Activated CD8-positive, alpha-beta memory T cell treated with anti-CD3 and anti-CD28 coated beads, Interleukin-2, amount 50 U/mL, for 1 hour (primary cell): Measurements from ENCODE around the gene MESP1.

Experiments
- DNase-seq: peaks from one replicate; pipeline ENCODE4 v3.0.0-alpha.2; 2020; ENCODE audit errors: extremely low read depth

The MESP1 gene

GRCh38 chr15:89781055-89781454 is 30.0 kb upstream of the MESP1 start:
- no peak for DNase-seq

GRCh38 chr15:89780601-89781000 is 29.6 kb upstream of the MESP1 start:
- DNase-seq = no peak

- no peak for DNase-seq
Observed at GRCh38 chr15:89778861-89779260, 27.8 kb upstream of the MESP1 start.

GRCh38 chr15:89777782-89778380 is 26.8 kb upstream of the MESP1 start:
- no peak for DNase-seq

- DNase-seq = no peak
Observed at GRCh38 chr15:89777073-89777751, 26.2 kb upstream of the MESP1 start.

GRCh38 chr15:89776274-89777072 is 25.4 kb upstream of the MESP1 start, which contains the start of gene MESP2:
Gene MESP2 (plus strand): TSS chr15:89776332. CDS start chr15:89776358, 26 bp downstream.
- DNase-seq = no peak

- no peak for DNase-seq
Observed at GRCh38 chr15:89775815-89776214, 24.8 kb upstream of the MESP1 start.

GRCh38 chr15:89774492-89774891 is 23.4 kb upstream of the MESP1 start:
- no peak for DNase-seq

- no peak for DNase-seq
Observed at GRCh38 chr15:89772932-89773583, 22.0 kb upstream of the MESP1 start.

GRCh38 chr15:89770041-89770440 is 19.0 kb upstream of the MESP1 start:
- no peak for DNase-seq

GRCh38 chr15:89769366-89769765 is 18.3 kb upstream of the MESP1 start:
- no peak for DNase-seq

GRCh38 chr15:89768071-89768500 is 17.0 kb upstream of the MESP1 start:
- DNase-seq = no peak

- no peak for DNase-seq
Observed at GRCh38 chr15:89767411-89767915, 16.4 kb upstream of the MESP1 start.

GRCh38 chr15:89766357-89767311 is 15.6 kb upstream of the MESP1 start:
- no peak for DNase-seq

- no peak for DNase-seq
Observed at GRCh38 chr15:89765694-89766093, 14.6 kb upstream of the MESP1 start.

- DNase-seq = no peak
Observed at GRCh38 chr15:89761929-89762328, 10.9 kb upstream of the MESP1 start.

GRCh38 chr15:89761009-89761831 is 10.2 kb upstream of the MESP1 start:
- no peak for DNase-seq

GRCh38 chr15:89760303-89761008 is 9.4 kb upstream of the MESP1 start:
- no peak for DNase-seq

- no peak for DNase-seq
Observed at GRCh38 chr15:89759835-89760234, 8.8 kb upstream of the MESP1 start.
